GM19043 (cell line): ENCODE data around the gene PPT2.

ENCODE experiments used
- ATAC-seq: cut with Tn5 transposase; IDR thresholded peaks from one replicate; pipeline ENCODE4 v1.9.1; 2021; ENCODE audit warnings: low read depth; ENCODE audit not compliant: unreplicated experiment

PPT2 gene, protein sequence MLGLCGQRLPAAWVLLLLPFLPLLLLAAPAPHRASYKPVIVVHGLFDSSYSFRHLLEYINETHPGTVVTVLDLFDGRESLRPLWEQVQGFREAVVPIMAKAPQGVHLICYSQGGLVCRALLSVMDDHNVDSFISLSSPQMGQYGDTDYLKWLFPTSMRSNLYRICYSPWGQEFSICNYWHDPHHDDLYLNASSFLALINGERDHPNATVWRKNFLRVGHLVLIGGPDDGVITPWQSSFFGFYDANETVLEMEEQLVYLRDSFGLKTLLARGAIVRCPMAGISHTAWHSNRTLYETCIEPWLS

DNA sequence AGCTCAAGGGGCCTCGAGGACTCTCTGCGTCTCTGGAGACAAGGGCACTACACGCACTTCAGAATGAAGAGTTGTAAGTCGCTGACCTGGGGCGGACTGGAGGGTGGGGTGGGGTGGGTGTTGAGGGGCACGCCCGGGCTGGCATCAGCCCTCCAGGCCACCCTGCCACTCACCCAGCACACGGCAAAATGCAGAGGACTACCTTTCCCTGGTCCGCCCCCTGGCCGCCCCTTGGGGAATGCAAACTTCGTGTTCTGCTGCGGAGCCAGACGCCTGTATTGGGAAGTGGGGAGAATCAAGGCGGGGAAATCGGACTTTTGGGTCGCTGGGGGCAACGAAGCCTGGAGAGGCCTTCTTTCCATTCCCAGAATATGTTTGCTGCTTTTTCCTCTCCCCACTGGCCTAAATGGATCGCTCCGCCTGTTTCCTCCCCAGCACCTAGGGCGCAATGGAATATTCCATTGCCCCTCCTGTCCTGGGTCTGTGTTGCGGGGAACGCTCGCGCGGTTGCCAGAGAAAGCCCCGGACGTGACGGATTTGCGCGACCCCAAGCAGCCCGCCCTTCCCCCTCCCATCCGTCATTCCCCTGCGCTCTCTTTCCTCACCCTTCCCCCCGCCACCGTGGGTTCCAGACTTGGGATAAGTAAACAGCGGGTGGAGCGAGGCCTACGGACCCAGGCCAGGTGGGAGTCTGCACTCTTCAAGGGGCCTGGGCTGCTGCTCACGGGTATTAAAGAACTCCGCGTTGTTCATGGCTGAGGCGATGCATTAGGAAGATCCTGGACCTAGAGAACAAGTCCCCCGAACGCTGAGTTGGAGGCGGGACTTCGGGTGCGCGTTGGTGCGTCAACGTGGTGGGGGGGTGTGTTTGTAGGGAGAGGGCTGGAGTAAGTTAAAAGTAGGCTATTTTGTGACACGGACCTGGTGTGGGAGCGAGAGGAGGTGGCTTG is at the start of gene PPT2:
PPT2 (plus strand) TSS at position 578 of the 950 bp plus-strand sequence. CDS start 454 bp downstream, outside the sequence.
- ATAC-seq = no peak

DNA sequence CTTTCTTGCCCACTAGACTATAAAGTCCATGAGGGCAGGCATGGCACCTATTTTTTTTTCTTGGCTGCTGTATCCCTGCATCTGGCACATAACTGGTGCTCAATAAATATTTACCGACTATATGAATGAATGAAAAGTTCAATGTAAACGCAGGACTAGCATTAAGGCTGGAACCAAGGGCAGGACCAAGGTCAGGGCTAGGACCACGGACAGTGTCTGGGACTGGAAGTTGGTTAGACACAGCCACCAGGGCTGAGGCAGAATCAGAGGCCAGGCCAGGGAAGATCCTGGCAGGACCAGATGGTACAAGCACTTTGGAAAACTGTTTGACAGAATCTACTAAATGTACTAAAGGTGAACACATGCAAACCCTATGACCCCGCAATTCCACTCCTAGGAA is 48.5 kb upstream of the PPT2 start:
- no peak for ATAC-seq

DNA sequence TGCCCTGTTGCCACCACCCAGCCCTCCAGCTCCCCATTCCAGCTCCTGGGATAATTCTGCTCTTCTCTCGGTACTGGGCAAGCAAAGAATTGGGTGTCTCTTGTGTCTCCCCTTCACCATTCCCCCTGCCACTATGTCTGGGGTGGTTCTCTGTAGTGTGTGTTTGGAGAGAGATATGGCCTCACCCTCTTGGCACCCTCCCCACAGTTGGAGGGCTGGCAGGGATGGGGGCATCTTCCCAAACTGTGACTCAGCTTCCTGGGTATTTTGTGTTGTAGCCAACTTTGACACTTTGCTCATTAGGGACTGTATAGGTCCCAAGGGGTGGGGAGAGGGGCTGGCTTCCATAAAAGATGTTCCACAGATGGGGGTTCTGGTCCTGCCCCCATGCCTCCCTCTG is 46.5 kb upstream of the PPT2 start:
- ATAC-seq = no peak

DNA sequence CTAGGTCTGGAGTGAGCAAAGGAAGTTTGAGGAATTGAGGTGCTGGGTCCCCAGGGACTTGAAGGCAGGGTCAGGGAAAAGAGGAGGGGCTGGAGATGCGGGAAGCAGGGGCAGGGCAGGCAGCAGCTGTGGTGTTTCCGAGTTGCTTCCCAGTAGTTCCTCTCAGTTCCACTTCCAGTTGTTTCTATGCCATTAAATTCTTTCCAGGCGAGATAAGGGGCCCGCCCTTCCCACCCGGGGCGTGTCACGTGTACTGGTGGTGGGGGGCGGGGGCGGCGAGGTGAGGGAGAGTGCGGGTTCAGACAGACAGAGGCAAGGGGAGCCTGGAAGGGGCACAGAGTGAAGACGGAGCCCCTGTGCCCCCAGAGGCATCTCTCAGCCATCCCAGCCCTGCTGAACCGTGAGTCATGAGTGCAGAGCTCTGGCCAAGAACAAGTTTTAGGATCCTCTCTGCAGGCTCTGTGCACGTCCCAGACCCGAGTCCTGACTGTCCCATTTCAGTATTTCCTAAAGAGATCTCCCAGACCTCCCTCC is 45.8 kb upstream of the PPT2 start:
- no peak for ATAC-seq

DNA sequence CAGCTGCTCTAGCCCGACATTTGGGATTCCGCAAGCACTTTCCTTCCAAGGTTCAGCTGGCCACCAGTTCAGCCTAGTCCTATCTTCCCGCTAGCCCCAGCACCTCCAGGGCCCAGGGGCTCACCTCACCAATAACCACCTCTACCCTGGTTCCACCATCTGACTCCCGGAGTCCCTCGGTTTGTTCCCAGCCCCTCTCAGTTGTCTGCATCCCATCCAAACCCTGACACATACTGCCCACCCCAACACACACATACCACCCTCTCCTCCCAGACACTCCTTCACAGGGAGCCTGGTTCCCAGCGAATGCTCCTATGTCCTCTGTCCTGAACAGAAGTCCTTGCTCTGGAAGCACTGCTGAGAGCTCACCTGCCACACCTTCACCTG is 45.2 kb upstream of the PPT2 start:
- ATAC-seq = no peak

DNA sequence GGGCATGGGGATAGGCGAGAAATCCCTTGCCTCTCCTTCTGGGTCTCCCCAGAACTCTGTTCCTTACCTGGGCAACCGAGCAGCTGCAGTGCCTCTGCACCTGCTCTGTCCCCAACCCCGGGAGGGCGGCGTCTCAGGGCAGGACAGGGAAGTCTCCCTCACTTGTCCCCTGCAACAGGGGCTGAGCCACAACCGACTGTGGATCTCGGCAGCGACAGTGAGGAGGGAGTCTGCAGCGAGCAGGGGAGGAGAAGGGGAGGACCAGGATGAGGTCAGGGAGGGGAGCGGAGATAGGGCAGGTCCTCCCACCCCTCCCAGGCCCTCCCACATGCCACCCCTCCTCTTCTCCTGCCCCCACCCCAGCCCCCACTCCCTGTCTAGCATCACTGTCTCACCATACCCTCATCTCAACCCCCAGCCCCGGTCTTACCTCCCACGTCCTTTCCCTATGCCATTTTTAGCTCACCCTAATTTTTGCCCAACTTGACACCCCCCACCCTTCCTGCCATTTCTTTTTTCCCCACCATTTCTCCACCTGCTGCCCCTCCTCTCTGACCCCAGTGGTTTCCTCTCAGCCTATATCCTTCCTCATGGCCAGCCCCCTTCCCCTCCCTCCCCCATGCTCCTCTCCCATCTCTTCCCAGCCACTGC is 44.7 kb upstream of the PPT2 start, which contains the start of gene TNXB:
TNXB (minus strand) TSS at position 225 of the 651 bp plus-strand sequence. CDS start 11,140 bp downstream, outside the sequence.
- ATAC-seq = no peak

DNA sequence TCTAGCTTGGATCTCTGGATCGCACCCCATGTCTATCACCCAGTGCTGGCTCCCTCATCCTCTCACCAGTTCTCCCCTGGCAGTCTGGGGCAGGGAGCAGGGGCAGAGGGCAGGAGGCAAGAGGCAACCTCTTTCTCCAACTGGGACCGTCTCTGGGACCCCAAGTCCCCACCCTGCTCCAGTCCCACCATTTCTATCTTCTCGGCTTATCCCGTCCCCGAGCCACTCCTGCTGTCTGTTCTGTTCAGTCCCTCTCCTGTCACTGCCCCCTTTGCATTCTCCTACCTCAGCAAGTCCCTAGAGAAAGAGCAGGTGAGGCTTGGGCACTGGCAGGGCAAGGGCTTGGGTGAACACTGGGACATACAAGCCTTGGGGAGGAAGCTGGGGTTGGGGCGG is 44.2 kb upstream of the PPT2 start:
- ATAC-seq = no peak

DNA sequence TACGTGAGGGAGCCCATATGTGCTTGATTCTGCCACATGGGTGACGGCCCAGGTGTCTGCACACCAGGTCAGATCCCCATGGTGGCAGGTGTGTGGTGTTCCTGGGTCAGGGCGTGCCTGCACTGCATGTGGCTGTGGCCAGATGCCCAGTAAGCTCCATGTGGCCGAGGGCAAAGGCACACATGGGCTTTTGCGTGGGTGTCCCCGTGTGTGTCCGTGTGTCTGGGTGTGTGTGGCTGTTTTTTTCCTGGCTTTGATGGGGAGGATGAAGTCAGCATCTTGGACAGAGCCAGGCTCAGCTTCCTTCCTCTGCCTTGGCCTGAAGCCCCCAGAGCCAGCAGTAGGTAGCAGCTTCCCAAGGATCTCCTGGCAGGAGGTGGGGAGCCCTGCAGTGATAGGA is 43.3 kb upstream of the PPT2 start:
- no peak for ATAC-seq

DNA sequence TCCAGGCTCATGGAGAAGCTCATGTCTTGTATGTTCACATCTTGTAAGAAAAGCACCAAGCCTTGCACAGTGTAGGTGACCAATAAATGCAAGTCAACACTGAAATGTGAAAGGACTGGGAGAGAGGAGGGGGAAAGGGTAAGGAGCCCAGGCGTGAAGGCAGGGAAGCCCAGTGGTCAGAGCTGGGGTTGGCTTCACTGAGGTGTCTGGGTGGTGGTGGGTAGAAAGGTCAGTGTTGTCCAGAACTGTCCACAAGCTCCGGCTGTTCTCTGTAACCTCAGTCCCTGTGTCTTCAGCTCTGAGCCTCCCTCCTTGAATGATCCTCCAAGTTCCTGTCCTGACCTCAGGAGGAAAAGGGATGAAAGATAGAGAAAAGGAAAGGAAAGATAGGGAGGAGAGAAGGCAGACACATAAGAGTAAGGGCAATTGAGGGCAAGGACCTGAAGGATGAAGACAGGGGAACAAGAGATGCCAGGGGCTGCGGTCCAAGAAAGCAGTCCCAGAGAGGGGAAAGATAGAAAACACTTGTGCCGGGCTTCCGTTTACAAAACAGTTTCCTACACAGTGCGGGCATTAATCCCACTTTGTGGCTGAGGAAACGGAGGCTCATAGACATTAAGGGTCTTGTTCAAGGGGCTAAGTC is 42.4 kb upstream of the PPT2 start:
- ATAC-seq = no peak

DNA sequence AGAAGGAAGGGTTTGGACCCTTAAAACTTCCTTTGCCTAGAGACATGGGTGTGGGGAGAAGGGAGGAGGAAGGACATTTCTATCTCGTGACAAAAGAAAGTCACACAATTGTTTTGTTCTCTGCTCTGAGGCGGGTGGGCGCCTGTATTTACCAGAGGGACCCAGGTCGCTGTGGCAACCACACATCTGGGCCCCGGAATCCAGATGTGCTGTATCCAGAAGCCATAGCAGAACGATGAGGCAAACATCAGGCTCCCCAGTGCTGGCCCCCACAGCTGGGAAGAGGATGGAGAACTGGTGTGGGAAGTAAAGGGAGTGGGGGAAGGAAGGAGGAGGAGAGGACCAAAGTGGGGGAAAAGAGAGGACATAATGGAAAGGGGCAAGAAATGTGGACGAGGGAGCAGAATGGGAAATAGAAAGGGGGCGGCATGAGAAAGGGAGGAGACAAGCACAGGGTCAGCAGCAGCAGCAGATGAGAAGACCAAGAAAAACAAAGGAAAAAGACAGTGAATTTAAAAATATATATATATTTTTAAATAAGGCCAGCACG is 41.4 kb upstream of the PPT2 start:
- ATAC-seq = no peak

DNA sequence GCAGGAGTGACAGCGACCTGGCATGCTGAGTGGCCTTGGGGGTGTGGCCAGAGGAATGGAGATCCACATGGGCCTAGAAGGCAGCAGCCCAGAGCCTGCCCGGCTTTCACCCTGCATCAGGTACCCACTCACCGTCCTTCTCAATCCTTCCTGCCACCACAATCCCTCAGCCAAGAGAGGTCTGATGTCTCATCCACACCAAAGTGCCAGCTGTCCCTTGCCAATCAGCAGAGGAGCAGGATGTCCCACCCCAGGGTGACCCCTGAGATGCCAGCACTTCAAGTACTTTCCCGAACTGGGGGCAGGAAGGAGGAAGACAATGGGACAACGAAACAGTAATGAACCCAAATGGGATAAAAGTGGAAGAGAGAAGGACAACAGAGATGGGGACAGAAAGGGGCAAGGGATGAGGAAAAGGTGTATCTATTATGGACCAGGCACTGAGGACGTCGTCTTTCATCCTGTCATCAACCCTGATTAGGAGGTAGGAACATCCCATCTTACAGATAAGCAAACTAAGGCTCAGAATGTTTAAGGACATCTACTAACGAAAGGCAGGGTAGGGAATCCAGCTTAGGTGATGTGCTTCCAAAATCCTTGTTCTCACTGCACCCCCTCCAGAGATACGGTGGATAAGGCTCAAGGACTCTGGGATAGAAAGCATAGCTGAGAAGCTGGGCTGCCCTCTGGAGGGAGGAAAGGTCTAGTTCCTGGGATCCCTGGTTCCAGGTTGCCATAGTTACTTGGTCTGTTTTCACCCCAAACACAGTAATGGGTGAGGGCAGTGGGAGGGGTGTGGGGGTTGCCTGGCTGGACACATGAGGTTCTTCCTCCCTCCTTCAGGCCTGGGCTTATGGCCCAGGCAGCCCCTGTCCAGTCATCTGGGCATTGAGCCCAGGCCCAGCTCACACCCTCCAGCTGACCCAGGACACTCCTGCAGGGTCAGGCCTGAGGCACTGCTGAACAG is 40.3 kb upstream of the PPT2 start:
- ATAC-seq = no peak

DNA sequence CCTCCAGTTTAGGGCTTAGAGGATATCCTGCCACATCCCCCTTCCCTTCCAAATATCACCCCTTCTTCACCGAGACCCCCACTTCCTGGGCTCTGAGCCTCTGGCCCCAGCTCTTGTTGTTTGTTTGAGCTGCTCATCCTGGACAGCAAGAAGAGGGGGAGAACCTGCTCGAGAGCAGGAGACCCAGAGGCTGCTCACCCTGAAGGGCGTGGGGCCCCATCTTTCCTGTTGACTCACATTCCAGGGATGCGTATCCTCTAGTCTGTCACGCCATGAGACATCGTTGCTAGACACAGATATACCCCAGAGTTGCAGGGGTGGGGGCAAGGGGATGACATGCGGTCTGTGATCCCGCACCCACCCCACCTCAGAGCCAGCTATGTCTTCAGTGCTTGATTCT is 39.1 kb upstream of the PPT2 start:
- ATAC-seq = no peak

DNA sequence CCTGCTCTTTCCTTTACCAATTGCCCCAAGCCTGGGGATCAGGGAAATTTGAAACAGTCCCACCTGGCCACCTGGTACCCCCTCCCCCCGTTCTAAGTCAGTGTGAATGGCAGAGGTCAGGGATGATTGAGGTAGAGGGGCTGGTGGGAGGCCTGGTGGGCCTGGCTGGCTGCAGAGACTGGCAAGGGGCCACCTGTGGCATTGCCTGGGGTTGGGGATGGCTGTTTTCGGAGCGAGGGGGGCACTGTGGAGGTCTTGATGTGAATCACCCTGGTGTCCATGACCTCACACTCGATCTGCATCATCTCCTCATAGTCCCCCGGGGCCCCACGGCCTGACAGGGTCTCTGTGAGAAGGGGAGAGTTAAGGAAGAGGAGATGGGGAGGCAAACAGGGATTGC is 38.3 kb upstream of the PPT2 start:
- no peak for ATAC-seq

DNA sequence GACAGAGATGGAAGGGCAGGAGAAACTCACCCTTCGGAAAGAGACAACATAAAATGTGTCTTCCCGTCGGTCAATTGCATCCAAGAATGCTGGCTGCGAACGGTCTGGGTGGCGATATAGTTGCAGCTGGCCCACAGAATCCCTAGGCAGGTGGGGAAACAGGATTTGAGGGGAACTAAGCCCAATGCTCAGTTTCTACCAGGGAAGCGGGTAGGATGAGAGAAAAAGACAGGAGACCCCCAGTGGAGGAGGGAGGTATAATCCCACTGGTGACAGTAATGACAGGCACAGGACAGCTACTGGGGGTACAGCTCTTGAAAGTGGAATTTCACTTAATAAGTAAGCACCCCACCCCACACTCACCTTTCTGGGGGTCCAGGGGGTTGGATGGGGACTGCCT is 37.3 kb upstream of the PPT2 start:
- ATAC-seq = no peak

DNA sequence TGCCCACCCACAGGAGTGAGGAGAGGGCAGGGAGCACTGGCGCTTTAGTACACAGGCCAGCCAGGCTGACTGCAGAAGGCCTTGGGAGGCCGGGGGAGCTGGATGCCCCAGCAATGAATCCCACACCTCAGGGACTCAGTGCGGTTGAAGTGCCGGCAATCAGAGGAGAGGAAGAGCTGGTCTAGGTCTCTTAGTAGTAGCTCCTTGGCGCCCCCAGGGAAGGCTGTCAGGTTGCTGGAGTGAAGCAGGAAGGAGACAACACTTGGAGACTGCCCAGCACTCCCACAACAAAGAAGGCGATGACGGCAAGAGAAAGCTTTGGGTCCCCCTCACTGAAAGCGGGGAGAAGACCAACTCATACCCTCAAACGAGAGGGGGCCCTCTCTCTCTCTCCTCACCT is 36.5 kb upstream of the PPT2 start:
- ATAC-seq = no peak

DNA sequence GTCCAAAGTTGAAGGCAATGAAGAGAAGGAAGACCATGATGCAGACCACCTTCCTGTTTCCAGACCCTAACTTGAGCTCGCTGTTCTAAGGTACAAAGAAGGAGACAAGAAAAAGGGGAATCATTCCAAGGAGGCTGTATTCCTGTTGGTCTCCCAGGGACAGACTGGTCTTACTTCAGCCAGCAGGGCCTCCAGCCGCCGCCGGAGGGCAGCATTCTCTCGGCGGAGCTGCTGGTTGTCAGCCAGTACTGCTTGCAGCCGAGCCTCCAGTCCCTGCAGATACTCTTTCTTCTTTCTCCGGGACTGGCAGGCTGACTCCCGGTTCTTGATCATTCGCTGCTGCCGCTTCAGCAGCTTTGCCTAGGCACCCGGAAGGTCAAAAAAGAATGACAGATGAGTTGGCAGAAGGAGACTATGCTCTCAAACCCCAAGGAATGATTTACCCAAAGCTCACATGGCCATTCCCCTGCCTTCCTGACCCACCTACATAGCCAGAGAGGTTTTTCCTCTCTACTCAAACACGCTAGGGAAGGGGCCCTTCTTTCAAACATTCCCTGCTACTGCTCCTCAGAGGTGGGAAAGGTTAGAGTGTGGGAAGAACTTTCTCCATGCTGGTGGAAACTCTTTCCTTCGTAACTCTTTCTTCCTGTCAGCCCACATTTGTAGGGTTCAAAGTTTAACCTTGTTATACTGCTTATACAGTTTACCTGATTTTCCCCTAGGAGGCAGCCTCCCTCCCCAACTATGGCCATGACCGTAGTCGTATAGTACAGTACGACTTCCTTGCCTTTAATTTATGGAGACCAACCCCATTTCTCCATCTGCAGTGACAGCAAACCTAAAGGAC is 34.9 kb upstream of the PPT2 start:
- ATAC-seq = no peak

DNA sequence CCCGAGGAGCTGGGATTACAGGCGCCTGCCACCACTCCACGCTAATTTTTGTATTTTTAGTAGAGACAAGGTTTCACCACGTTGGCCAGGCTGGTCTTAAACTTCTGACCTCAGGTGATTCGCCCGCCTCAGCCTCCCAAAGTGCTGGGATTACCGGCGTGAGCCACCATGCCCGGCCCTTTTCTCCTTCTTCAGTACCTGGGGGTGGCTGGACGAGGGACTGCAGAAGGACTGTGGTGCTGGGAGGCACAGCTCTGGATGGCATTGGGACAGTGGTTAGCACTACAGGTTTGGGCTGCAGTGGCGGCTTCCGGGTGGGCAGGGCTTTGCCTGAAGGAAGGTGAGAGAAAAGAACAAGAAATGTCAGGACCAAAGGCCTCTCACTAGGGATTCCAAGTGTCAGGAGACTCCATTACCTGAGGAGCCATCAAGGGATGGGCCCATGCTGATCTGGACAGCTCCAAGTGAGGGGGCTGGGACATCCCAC is 33.3 kb upstream of the PPT2 start:
- ATAC-seq = no peak

DNA sequence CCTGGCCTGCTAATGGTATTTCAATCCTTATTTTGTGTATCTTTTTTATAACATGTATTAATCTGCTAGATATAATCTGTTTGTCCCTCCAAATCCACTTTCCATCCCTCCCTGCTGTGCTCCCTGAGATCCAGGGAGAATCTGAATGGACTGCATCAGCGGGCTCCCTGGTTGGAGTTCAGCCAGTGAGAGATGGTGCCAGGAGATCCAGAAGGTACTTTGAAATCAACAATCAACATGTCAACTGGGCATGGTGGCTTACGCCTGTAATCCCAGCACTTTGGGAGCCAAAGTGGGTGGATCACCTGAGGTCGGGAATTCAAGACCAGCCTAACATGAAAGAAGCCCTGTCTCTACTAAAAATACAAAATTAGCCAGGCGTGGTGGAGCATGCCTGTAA is 30.3 kb upstream of the PPT2 start:
- ATAC-seq = no peak
